Fibroblast of pulmonary artery (primary cell): ENCODE results near the gene SPATA31A7.
"Not testable (repeated sequence)": the region's sequence is repeated elsewhere in the genome, so short reads cannot be mapped to it uniquely, and the experiment has no call there.

Experiments
- DNase-seq: peaks from one replicate; pipeline ENCODE4 v3.0.0-alpha.2; 2010; ENCODE audit warnings: low read depth
- H3K4me3 ChIP-seq: replicated peaks from 2 replicates; pipeline ENCODE4 v1.5.1; 2011; ENCODE audit warnings: low read depth, mild to moderate bottlenecking, control low read depth, low read length, moderate library complexity

SPATA31A7 gene

DNA sequence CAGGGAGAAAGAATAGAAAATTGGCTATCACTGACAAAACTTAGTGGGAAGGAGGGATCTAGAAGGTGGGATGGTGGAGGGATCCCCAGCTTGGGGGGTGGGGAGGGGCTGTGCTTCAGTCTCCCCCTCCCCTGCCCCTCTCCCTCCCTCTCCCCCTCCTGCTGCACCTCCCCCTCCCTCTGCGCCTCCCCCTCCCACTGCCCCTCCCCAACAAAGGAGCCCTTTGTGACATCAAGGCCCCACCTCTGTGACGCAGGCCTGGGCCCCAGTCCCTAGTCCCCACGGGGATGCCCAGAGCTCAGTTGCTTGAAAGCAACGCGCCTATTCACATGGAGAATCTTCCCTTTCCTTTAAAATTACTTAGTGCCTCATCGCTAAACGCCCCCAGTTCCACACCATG is at the start of gene SPATA31A7:
Gene SPATA31A7 (plus strand): TSS at position 301 of the 400 bp plus-strand sequence. CDS start 29 bp downstream, at position 330.
- not testable (repeated sequence) for DNase-seq, H3K4me3 ChIP-seq

DNA sequence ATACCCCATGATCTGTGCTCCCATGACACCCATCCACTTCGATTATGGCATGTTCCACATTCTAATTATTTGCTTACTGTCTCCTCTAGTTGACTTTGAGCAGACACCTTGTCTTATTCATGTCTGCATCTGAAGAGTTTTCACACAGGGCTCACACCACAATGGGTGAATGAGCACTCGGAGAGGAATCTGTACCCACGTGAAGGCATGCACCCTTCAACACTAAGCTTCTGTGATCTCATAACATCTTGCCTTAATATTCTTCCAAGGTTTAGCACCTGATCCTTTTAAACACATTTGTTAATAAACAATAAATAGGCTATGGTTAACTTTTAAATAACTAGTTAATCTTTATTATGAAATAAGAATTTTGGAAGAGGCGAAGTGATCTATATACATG is 36.6 kb downstream of the SPATA31A7 start:
- not testable (repeated sequence) for H3K4me3 ChIP-seq
- peak; percentile 1 for DNase-seq
